A673 (cell line): ENCODE data around the gene SLC23A2. TPM values are rescaled to one million over a fixed set of nuclear protein-coding genes. Genes with fewer than 3 reads are reported as not detected.

Experiments
- BruUV-seq: library from RNA; stranded (reverse); fragments of 400-500 nt; replicated peaks from 2 replicates; lab custom pipeline; 2021; lab: Mats Ljungman, UMichigan
- CTCF ChIA-PET: fragments of 300-600 bp; sonication (Branson Sonifier 250); formaldehyde crosslinking; loops from one replicate; lab custom pipeline; 2022; ENCODE audit warnings: antibody characterized with exemption; lab: Charles Lee
- POLR2A ChIA-PET: fragments of 300-600 bp; sonication (Branson Sonifier 250); formaldehyde crosslinking; loops from one replicate; lab custom pipeline; 2022; ENCODE audit warnings: antibody characterized with exemption; ENCODE audit not compliant: low non-redundant PET; lab: Charles Lee
- DNase-seq: peaks from one replicate; pipeline ENCODE4 v3.0.0-alpha.2; 2015; ENCODE audit warnings: low spot score
- H3K27ac ChIP-seq: fragments of 200-600 bp; sonication (generic); 2 replicates; pipeline ENCODE4 v1.5.1; 2016; ENCODE audit warnings: mixed run types, low read depth, mild to moderate bottlenecking, mixed read lengths, antibody characterized with exemption, low read length; ENCODE audit not compliant: poor library complexity, severe bottlenecking
- H3K27me3 ChIP-seq: fragments of 200-600 bp; sonication (generic); replicated peaks from 2 replicates; pipeline ENCODE4 v1.6.1; 2017; ENCODE audit warnings: mixed run types, low read depth, mild to moderate bottlenecking, mixed read lengths, antibody characterized with exemption, low read length; ENCODE audit not compliant: insufficient read depth, poor library complexity
- H3K36me3 ChIP-seq: fragments of 200-600 bp; sonication (generic); 2 replicates; pipeline ENCODE4 v1.6.1; 2016; ENCODE audit warnings: mixed run types, mild to moderate bottlenecking, mixed read lengths, antibody characterized with exemption, low read length; ENCODE audit not compliant: insufficient read depth, poor library complexity, severe bottlenecking
- H3K4me1 ChIP-seq: fragments of 200-600 bp; sonication (generic); 2 replicates; pipeline ENCODE4 v1.6.1; 2017; ENCODE audit warnings: mixed run types, mild to moderate bottlenecking, mixed read lengths, antibody characterized with exemption, low read length; ENCODE audit not compliant: insufficient read depth, poor library complexity, severe bottlenecking
- H3K4me3 ChIP-seq: fragments of 200-600 bp; sonication (generic); 2 replicates; pipeline ENCODE4 v1.5.1; 2016; ENCODE audit warnings: low read depth, mixed run types, mild to moderate bottlenecking, mixed read lengths, low read length; ENCODE audit not compliant: poor library complexity, severe bottlenecking
- H3K9me3 ChIP-seq: fragments of 200-600 bp; sonication (generic); 2 replicates; pipeline ENCODE4 v1.6.1; 2016; ENCODE audit warnings: mixed run types, low read depth, mild to moderate bottlenecking, mixed read lengths, antibody characterized with exemption, low read length; ENCODE audit not compliant: poor library complexity, severe bottlenecking
- EZH2 ChIP-seq: fragments of 200-600 bp; sonication (generic); IDR thresholded peaks from 2 replicates; pipeline ENCODE4 v1.6.1; 2017; ENCODE audit warnings: borderline replicate concordance, low read depth, mild to moderate bottlenecking, mixed read lengths, antibody characterized with exemption, low read length; ENCODE audit not compliant: poor library complexity, severe bottlenecking
- intact Hi-C: fragments of 100-400 bp; cut with micrococcal nuclease; formaldehyde crosslinking; loops from one replicate; pipeline ENCODE4 v1.10.0; 2022; ENCODE audit not compliant: unreplicated experiment
- total RNA-seq: library from RNA; stranded (reverse); gene quantifications from 2 replicates; pipeline ENCODE4 v1.2.3, GENCODE V29; 2021
- TF ChIP-seq, protein P1 (sequence below): fragments of 300-800, 200-600 bp; sonication (generic); conservative IDR thresholded peaks from 2 replicates; pipeline ENCODE4 v1.5.1; 2017; ENCODE audit warnings: low read depth, mild to moderate bottlenecking, antibody characterized with exemption, low read length, moderate library complexity, mixed read lengths

The SLC23A2 gene
- total RNA-seq, 1 experiment from 2014 or later: 29.4 TPM

DNA sequence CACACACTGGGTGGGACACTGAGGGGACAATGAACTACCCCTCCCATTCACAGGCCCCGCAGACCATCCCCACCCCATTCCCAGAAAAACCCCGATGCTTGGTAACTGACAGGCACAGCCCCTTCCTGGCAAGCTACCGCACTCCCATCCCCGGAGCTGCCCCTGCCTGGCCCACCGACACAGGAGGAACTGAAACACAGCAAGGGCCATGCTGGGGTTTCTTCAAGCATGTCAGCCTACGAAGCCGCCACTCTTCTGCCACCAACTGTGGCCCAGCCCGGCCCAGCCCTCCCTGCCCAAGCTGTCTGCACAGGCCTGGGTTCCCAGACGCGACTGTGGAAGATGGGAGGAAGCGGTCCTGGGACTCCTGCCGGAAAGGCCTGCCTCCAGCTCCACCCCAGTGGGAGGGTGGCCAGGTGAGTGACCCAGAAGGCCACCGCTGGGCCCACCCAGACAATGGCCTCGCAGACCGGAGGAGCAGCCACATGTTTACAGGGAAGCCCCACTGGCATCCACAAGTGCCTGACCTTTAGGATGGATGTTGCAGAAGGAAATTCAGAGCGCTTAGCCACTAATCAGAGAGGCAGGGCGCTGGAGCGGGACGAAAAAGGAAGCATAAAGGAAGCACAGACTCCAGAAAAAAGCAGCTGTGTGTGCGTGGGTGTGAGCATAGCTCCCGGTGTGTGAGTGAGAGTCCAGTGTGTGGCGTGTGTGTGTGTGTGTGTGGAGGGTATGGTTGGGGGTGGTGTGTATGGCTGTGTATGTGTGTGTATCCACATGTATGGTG is 188.0 kb downstream of the SLC23A2 start:
- no TSS peak for BruUV-seq
- H3K27me3 ChIP-seq: no peaks in the 10 kb centered on the region
- H3K36me3 ChIP-seq: no peaks in the 10 kb centered on the region
- POLR2A ChIA-PET: no interaction called here
- no peak for DNase-seq
- CTCF ChIA-PET: no interaction called here
- H3K4me3 ChIP-seq: no peak overlapping the region
- intact Hi-C loops: no loop called here
- H3K27ac ChIP-seq: no peak overlapping the region
- TF ChIP-seq, protein P1, sequence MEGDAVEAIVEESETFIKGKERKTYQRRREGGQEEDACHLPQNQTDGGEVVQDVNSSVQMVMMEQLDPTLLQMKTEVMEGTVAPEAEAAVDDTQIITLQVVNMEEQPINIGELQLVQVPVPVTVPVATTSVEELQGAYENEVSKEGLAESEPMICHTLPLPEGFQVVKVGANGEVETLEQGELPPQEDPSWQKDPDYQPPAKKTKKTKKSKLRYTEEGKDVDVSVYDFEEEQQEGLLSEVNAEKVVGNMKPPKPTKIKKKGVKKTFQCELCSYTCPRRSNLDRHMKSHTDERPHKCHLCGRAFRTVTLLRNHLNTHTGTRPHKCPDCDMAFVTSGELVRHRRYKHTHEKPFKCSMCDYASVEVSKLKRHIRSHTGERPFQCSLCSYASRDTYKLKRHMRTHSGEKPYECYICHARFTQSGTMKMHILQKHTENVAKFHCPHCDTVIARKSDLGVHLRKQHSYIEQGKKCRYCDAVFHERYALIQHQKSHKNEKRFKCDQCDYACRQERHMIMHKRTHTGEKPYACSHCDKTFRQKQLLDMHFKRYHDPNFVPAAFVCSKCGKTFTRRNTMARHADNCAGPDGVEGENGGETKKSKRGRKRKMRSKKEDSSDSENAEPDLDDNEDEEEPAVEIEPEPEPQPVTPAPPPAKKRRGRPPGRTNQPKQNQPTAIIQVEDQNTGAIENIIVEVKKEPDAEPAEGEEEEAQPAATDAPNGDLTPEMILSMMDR: no peak
- no peak for TF ChIP-seq EZH2
- no peaks in the 10 kb centered on the region for H3K9me3 ChIP-seq
- H3K4me1 ChIP-seq: no peaks in the 10 kb centered on the region

- TF ChIP-seq, protein P1: no peak
- no peak for TF ChIP-seq EZH2
- intact Hi-C loops: no loop called here
- Histone ChIP-seq H3K9me3 (no peaks in the 10 kb centered on the region), H3K27me3 (no peaks in the 10 kb centered on the region), H3K36me3 (no peaks in the 10 kb centered on the region), H3K4me1 (no peaks in the 10 kb centered on the region), H3K4me3 (no peak overlapping the region), H3K27ac (no peak overlapping the region)
- DNase-seq: no peak
- ChIA-PET POLR2A (no interaction called here), CTCF (no interaction called here)
- BruUV-seq: no TSS peak
Observed at GRCh38 chr20:4812641-4813075, 188.7 kb downstream of the SLC23A2 start.

DNA sequence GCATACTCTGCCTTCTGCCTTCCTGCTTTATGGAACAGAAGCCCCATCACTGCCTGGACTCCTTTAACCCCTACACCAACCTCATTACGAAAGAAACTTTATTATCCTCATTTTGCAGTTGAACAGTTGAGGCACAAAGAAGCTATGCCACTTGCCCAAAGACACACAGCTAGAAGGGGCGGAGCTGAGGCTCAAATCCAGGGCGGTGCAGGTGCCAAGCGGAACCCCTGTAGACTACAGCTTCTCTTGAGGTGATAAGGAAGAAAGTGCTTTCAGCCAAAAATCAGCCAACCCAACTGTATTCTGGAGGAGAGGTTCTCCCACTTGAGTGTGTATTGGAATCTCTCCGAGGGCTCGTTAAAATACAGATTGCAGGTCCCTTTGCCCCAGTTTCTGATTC is 189.1 kb downstream of the SLC23A2 start:
- BruUV-seq: no TSS peak
- Histone ChIP-seq H3K4me3 (no peak overlapping the region), H3K4me1 (no peaks in the 10 kb centered on the region), H3K36me3 (no peaks in the 10 kb centered on the region), H3K27ac (no peak overlapping the region), H3K9me3 (no peaks in the 10 kb centered on the region), H3K27me3 (no peaks in the 10 kb centered on the region)
- intact Hi-C loops: no loop called here
- TF ChIP-seq EZH2: no peak
- TF ChIP-seq, protein P1: no peak
- ChIA-PET POLR2A (no interaction called here), CTCF (no interaction called here)
- DNase-seq: no peak
